NCI-H226 (cell line): Measurements from ENCODE around the gene GALR2.
A peak's percentile ranks its signal among the peaks of the same experiment; 100 is the strongest.

Experiments used
- DNase-seq: peaks from one replicate; pipeline ENCODE4 v3.0.0-alpha.2; 2015

The GALR2 gene

GRCh38 chr17:76102944-76103273 lies 28.3 kb downstream of the GALR2 start:
- DNase-seq, result no peak

GRCh38 chr17:76103274-76104139 lies 28.9 kb downstream of the GALR2 start, which contains the start of gene EXOC7:
EXOC7 (minus strand) TSS chr17:76103787; CDS start chr17:76103692, 95 bp downstream.
- peak; percentile 75 for DNase-seq

- no peak for DNase-seq
These were observed 29.7 kb downstream of the GALR2 start for GRCh38 chr17:76104140-76104895.

- DNase-seq, result no peak
These were observed 30.3 kb downstream of the GALR2 start for GRCh38 chr17:76104896-76105231.

GRCh38 chr17:76106703-76107102 lies 32.1 kb downstream of the GALR2 start:
- no peak for DNase-seq

- DNase-seq, result no peak
These were observed 32.9 kb downstream of the GALR2 start for GRCh38 chr17:76107509-76107908.

- DNase-seq, result no peak
These were observed 37.4 kb downstream of the GALR2 start for GRCh38 chr17:76111956-76112355.

- no peak for DNase-seq
These were observed 40.7 kb downstream of the GALR2 start for GRCh38 chr17:76115138-76115754.

- no peak for DNase-seq
These were observed 45.1 kb downstream of the GALR2 start for GRCh38 chr17:76119409-76120371.

- DNase-seq, result no peak
These were observed 46.1 kb downstream of the GALR2 start for GRCh38 chr17:76120658-76121008.

- DNase-seq, result no peak
These were observed 47.4 kb downstream of the GALR2 start for GRCh38 chr17:76121932-76122430.

- DNase-seq, result no peak
These were observed 48.0 kb downstream of the GALR2 start for GRCh38 chr17:76122431-76123190.

- DNase-seq, result no peak
These were observed 48.6 kb downstream of the GALR2 start for GRCh38 chr17:76123191-76123499.

GRCh38 chr17:76123749-76124581 lies 49.4 kb downstream of the GALR2 start:
- no peak for DNase-seq

GRCh38 chr17:76124582-76125390 lies 50.2 kb downstream of the GALR2 start:
- DNase-seq, result no peak

- DNase-seq, result no peak
These were observed 50.8 kb downstream of the GALR2 start for GRCh38 chr17:76125391-76125675.

- DNase-seq, result no peak
These were observed 51.3 kb downstream of the GALR2 start for GRCh38 chr17:76125922-76126321.
